ENCODE data around the gene MTMR6. TPM values are rescaled to one million over a fixed set of nuclear protein-coding genes. Genes with fewer than 3 reads are reported as not detected.

MTMR6 gene
- polyA plus RNA-seq, 2 donors = 2.4 to 4.5 TPM

GRCh38 chr13:25213715-25214114 is 73.6 kb downstream of the MTMR6 start:
- Histone ChIP-seq H3K27ac (ENCODE audit: low read depth in 2 of 2, low read length in 1 of 2) (no peak overlapping the region), H3K36me3 (ENCODE audit: control insufficient read depth in 2 of 2, insufficient read depth in 2 of 2, low read length in 1 of 2) (no peaks in the 10 kb centered on the region), H3K4me3 (ENCODE audit: low read depth in 1 of 2, low read length in 2 of 2) (no peak overlapping the region), H3K9me3 (ENCODE audit: control insufficient read depth in 2 of 2, insufficient read depth in 1 of 2, low read depth in 1 of 2, low read length in 1 of 2) (no peaks in the 10 kb centered on the region), H3K27me3 (ENCODE audit: control insufficient read depth in 1 of 2, insufficient read depth in 2 of 2, low read length in 2 of 2) (no peaks in the 10 kb centered on the region), H3K4me1 (ENCODE audit: control insufficient read depth in 2 of 2, insufficient read depth in 2 of 2, low read length in 1 of 2) (peaks cover 2 to 6% of the 10 kb centered on the region in 2 donors)
- 67 to 83% methylated on average over 2 of the region's 2 CpGs for WGBS, 2 donors

- Histone ChIP-seq H3K4me1 (ENCODE audit: control insufficient read depth in 2 of 2, insufficient read depth in 2 of 2, low read length in 1 of 2) (peaks cover 2 to 6% of the 10 kb centered on the region in 2 donors), H3K9me3 (ENCODE audit: control insufficient read depth in 2 of 2, insufficient read depth in 1 of 2, low read depth in 1 of 2, low read length in 1 of 2) (no peaks in the 10 kb centered on the region), H3K27ac (ENCODE audit: low read depth in 2 of 2, low read length in 1 of 2) (no peak overlapping the region), H3K27me3 (ENCODE audit: control insufficient read depth in 1 of 2, insufficient read depth in 2 of 2, low read length in 2 of 2) (no peaks in the 10 kb centered on the region), H3K36me3 (ENCODE audit: control insufficient read depth in 2 of 2, insufficient read depth in 2 of 2, low read length in 1 of 2) (no peaks in the 10 kb centered on the region), H3K4me3 (ENCODE audit: low read depth in 1 of 2, low read length in 2 of 2) (no peak overlapping the region)
- 71 to 79% methylated on average over 13 of the region's 13 CpGs for WGBS, 2 donors
Observed at GRCh38 chr13:25210842-25211569, 76.3 kb downstream of the MTMR6 start.

GRCh38 chr13:25207291-25207810 is 79.9 kb downstream of the MTMR6 start:
- Histone ChIP-seq H3K27me3 (ENCODE audit: control insufficient read depth in 1 of 2, insufficient read depth in 2 of 2, low read length in 2 of 2) (no peaks in the 10 kb centered on the region), H3K36me3 (ENCODE audit: control insufficient read depth in 2 of 2, insufficient read depth in 2 of 2, low read length in 1 of 2) (no peaks in the 10 kb centered on the region), H3K4me1 (ENCODE audit: control insufficient read depth in 2 of 2, insufficient read depth in 2 of 2, low read length in 1 of 2) (no peaks in the 10 kb centered on the region), H3K9me3 (ENCODE audit: control insufficient read depth in 2 of 2, insufficient read depth in 1 of 2, low read depth in 1 of 2, low read length in 1 of 2) (peaks cover 0 to 4% of the 10 kb centered on the region in 2 donors), H3K4me3 (ENCODE audit: low read depth in 1 of 2, low read length in 2 of 2) (no peak overlapping the region), H3K27ac (ENCODE audit: low read depth in 2 of 2, low read length in 1 of 2) (no peak overlapping the region)
- WGBS, 2 donors = 79 to 84% methylated on average over 8 of the region's 8 CpGs

- Histone ChIP-seq H3K36me3 (ENCODE audit: control insufficient read depth in 2 of 2, insufficient read depth in 2 of 2, low read length in 1 of 2) (no peaks in the 10 kb centered on the region), H3K27ac (ENCODE audit: low read depth in 2 of 2, low read length in 1 of 2) (no peak overlapping the region), H3K4me3 (ENCODE audit: low read depth in 1 of 2, low read length in 2 of 2) (no peak overlapping the region), H3K4me1 (ENCODE audit: control insufficient read depth in 2 of 2, insufficient read depth in 2 of 2, low read length in 1 of 2) (no peaks in the 10 kb centered on the region), H3K27me3 (ENCODE audit: control insufficient read depth in 1 of 2, insufficient read depth in 2 of 2, low read length in 2 of 2) (no peaks in the 10 kb centered on the region), H3K9me3 (ENCODE audit: control insufficient read depth in 2 of 2, insufficient read depth in 1 of 2, low read depth in 1 of 2, low read length in 1 of 2) (peaks cover 0 to 4% of the 10 kb centered on the region in 2 donors)
- WGBS, 2 donors = 73 to 80% methylated on average over 4 of the region's 4 CpGs
Observed at GRCh38 chr13:25204863-25205262, 82.4 kb downstream of the MTMR6 start.

GRCh38 chr13:25203127-25203740 is 84.1 kb downstream of the MTMR6 start:
- Histone ChIP-seq H3K27me3 (ENCODE audit: control insufficient read depth in 1 of 2, insufficient read depth in 2 of 2, low read length in 2 of 2) (no peaks in the 10 kb centered on the region), H3K9me3 (ENCODE audit: control insufficient read depth in 2 of 2, insufficient read depth in 1 of 2, low read depth in 1 of 2, low read length in 1 of 2) (peaks cover 0 to 4% of the 10 kb centered on the region in 2 donors), H3K4me1 (ENCODE audit: control insufficient read depth in 2 of 2, insufficient read depth in 2 of 2, low read length in 1 of 2) (no peaks in the 10 kb centered on the region), H3K36me3 (ENCODE audit: control insufficient read depth in 2 of 2, insufficient read depth in 2 of 2, low read length in 1 of 2) (no peaks in the 10 kb centered on the region), H3K4me3 (ENCODE audit: low read depth in 1 of 2, low read length in 2 of 2) (no peak overlapping the region), H3K27ac (ENCODE audit: low read depth in 2 of 2, low read length in 1 of 2) (no peak overlapping the region)
- 38 to 43% methylated on average over 17 of the region's 17 CpGs for WGBS, 2 donors

GRCh38 chr13:25200783-25201182 is 86.5 kb downstream of the MTMR6 start:
- Histone ChIP-seq H3K4me1 (ENCODE audit: control insufficient read depth in 2 of 2, insufficient read depth in 2 of 2, low read length in 1 of 2) (no peaks in the 10 kb centered on the region), H3K4me3 (ENCODE audit: low read depth in 1 of 2, low read length in 2 of 2) (no peak overlapping the region), H3K36me3 (ENCODE audit: control insufficient read depth in 2 of 2, insufficient read depth in 2 of 2, low read length in 1 of 2) (no peaks in the 10 kb centered on the region), H3K27ac (ENCODE audit: low read depth in 2 of 2, low read length in 1 of 2) (no peak overlapping the region), H3K9me3 (ENCODE audit: control insufficient read depth in 2 of 2, insufficient read depth in 1 of 2, low read depth in 1 of 2, low read length in 1 of 2) (peaks cover 0 to 4% of the 10 kb centered on the region in 2 donors), H3K27me3 (ENCODE audit: control insufficient read depth in 1 of 2, insufficient read depth in 2 of 2, low read length in 2 of 2) (no peaks in the 10 kb centered on the region)
- 64 to 72% methylated on average over 4 of the region's 4 CpGs for WGBS, 2 donors

- no peaks in the 10 kb centered on the region for H3K4me1 ChIP-seq (ENCODE audit: control insufficient read depth in 2 of 2, insufficient read depth in 2 of 2, low read length in 1 of 2)
- no peaks in the 10 kb centered on the region for H3K36me3 ChIP-seq (ENCODE audit: control insufficient read depth in 2 of 2, insufficient read depth in 2 of 2, low read length in 1 of 2)
- 47 to 67% methylated on average over 5 of the region's 5 CpGs for WGBS, 2 donors
- H3K27ac ChIP-seq (ENCODE audit: low read depth in 2 of 2, low read length in 1 of 2) = no peak overlapping the region
- no peak overlapping the region for H3K4me3 ChIP-seq (ENCODE audit: low read depth in 1 of 2, low read length in 2 of 2)
- peaks cover 0 to 4% of the 10 kb centered on the region in 2 donors for H3K9me3 ChIP-seq (ENCODE audit: control insufficient read depth in 2 of 2, insufficient read depth in 1 of 2, low read depth in 1 of 2, low read length in 1 of 2)
- no peaks in the 10 kb centered on the region for H3K27me3 ChIP-seq (ENCODE audit: control insufficient read depth in 1 of 2, insufficient read depth in 2 of 2, low read length in 2 of 2)
Observed at GRCh38 chr13:25198647-25199046, 88.6 kb downstream of the MTMR6 start.

- 78 to 86% methylated on average over 11 of the region's 11 CpGs for WGBS, 2 donors
- no peaks in the 10 kb centered on the region for H3K4me1 ChIP-seq (ENCODE audit: control insufficient read depth in 2 of 2, insufficient read depth in 2 of 2, low read length in 1 of 2)
- no peak overlapping the region for H3K4me3 ChIP-seq (ENCODE audit: low read depth in 1 of 2, low read length in 2 of 2)
- no peaks in the 10 kb centered on the region for H3K9me3 ChIP-seq (ENCODE audit: control insufficient read depth in 2 of 2, insufficient read depth in 1 of 2, low read depth in 1 of 2, low read length in 1 of 2)
- no peaks in the 10 kb centered on the region for H3K36me3 ChIP-seq (ENCODE audit: control insufficient read depth in 2 of 2, insufficient read depth in 2 of 2, low read length in 1 of 2)
- no peak overlapping the region for H3K27ac ChIP-seq (ENCODE audit: low read depth in 2 of 2, low read length in 1 of 2)
- no peaks in the 10 kb centered on the region for H3K27me3 ChIP-seq (ENCODE audit: control insufficient read depth in 1 of 2, insufficient read depth in 2 of 2, low read length in 2 of 2)
Observed at GRCh38 chr13:25196971-25197370, 90.3 kb downstream of the MTMR6 start.
